Ammon's horn (tissue), 1 donor: Measurements from ENCODE around the gene GCC1.

Experiments
- DNase-seq: peaks from one replicate; pipeline ENCODE4 v3.0.0-alpha.2; 2016; ENCODE audit warnings: low spot score

Gene GCC1

DNA sequence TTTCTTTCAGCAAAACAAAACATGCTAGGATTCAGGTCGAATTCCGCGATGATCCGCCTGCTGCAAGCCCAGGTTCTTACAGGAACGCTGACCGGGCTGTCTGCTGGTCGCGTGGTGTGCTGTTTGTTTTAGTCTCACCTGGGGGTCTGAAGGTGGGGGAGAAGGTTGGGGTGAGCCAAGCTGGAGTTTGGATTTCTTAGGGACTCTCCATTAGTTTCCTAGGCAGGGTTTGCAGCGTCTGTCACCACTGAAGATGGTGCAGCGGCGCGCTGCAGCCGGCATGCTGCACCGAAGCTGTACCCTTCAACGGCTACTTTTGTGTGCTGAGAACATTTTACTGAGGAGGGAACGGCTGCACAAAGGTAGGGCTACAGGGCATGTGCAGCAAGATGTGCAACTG is 48.7 kb downstream of the GCC1 start:
- peak; percentile 9 for DNase-seq

DNA sequence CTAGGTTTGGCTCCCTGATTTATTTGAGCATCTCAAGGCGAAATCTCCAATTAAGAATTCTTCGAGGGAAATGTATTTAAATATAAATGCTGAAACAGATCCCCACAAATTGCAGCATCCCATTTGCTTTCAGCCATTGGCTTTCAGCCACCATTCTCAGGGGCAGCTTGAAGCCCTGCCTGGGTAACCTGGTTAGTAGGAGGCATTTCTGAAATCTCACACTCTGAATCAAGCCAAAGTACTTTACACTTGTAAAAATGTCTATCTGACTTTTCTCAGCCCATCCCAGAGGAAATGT is 49.1 kb downstream of the GCC1 start:
- no peak for DNase-seq

DNA sequence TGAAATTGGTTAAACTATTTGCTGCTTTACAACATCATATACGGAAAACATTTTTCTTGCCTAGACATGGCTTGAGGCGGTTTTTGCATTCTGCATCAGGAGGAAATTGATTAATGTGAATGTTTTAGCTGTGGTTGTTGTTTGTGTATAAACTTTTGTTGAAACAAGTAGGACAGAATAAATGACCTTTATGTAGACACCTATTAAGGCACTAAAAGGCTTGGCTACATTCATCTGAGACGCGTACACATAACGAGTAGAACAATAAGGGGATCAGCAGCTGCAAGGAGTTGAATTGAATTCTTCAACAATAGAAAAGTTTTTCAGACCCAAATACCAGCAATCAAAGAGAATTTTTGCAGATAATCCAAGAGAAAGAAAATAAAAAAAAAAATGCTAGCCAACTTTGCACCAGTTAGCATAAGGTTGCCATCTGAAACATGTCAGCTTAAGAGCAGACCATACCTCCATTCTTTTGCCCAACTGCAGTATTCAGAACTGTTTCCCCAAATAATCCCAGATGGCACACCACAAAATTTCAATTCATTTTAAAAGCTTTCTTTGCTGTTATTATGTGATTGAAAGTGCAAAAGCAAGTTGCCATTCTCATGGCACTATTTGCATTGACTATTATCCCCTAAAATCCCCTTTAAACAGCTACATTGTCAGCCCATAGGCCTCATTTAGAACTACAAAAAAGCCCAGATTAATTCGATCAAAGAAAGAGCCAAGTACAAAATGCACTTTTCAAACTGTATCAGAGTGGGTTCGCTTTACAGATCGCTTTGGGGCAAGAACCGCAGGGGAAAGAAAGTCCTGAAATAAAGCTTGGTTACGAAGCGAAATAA is 49.6 kb downstream of the GCC1 start:
- no peak for DNase-seq

DNA sequence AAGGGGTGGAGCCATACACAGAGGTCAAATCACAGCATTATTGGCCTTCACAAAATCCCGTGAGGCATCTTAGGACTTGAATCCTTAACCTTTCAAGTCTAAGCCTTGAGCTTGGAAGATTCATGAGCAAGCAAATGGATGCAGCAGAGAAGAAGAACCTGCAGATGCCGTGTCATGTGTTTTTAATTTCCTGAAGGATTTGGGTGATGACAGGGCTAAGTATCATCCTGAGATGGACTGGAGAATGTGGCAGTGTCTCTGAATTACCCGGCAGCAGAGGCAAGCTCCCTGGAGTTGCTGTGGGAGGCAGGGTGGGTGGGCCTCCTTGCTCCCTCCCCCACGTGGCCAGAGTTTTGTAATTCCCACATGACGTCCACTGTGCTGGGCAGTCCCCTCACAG is 50.8 kb downstream of the GCC1 start:
- no peak for DNase-seq

DNA sequence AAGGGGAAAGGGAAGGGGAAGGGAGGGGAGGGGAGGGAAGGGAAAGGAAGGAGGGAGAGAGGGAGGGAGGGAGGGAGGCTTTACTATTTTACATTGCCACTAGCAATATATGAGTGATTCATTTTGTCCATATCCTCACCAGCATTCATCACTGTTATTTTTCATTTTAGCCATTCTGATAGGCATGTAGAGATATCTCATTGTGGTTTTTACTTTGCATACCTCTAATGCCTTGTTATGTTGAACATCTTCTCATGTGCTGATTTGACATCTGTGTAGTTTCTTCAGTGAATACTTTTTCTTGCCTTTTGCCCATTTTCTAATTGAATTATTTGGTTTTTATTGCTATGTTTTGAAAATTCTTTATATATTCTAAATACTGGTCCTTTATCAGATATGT is 52.7 kb downstream of the GCC1 start:
- no peak for DNase-seq

DNA sequence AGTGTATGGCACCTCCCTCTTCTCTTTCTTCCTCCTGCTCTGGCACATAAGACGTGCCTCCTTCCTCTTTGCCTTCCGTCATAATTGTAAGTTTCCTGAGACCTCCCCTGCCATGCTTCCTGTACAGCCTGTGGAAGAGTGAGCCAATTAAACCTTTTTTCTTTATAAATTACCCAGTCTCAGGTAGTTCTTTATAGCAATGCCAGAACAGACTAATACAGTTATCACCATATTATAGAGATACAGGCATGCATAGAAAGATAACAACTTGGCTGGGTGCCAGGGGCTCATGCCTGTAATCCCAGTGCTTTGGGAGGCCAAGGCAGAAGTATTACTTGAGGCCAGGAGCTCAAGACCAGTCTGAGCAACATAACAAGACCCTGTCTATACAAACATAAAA is 53.2 kb downstream of the GCC1 start:
- DNase-seq = no peak
